CD4-positive, alpha-beta T cell treated with Interleukin-4 for 1 hour (primary cell): Measurements from ENCODE around the gene KLK10.
"Not testable (repeated sequence)": the region's sequence is repeated elsewhere in the genome, so short reads cannot be mapped to it uniquely, and the experiment has no call there.

Experiments used
- DNase-seq, 2 donors: peaks; one replicate each; pipeline ENCODE4 v3.0.0-alpha.2; 2020 to 2022

The KLK10 gene

GRCh38 chr19:51001515-51001914 is 18.0 kb downstream of the KLK10 start, which contains the start of gene KLK8:
Gene KLK8 (minus strand): TSS chr19:51001604. CDS start chr19:51001167, 437 bp downstream.
- no peak for DNase-seq

DNA sequence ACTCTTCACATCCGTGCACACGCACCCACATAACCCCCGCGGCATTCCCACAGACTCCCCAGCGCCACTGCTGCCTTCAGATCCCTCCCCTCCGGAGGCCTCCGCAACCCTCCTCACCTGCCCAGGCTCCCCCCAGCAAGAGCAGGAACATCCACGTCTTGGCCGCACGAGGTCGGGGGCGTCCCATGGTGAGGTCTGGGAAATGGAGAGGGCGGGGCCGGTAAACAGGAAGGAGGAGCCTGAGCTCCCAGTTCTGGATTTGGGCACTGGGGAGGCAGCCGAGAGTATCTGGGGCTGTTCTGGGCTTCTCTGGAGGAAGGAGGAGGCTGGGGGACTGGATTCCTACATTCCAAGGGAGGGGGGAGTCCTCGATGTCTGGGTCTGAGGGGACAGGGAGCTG is 18.5 kb downstream of the KLK10 start:
- no peak for DNase-seq

DNA sequence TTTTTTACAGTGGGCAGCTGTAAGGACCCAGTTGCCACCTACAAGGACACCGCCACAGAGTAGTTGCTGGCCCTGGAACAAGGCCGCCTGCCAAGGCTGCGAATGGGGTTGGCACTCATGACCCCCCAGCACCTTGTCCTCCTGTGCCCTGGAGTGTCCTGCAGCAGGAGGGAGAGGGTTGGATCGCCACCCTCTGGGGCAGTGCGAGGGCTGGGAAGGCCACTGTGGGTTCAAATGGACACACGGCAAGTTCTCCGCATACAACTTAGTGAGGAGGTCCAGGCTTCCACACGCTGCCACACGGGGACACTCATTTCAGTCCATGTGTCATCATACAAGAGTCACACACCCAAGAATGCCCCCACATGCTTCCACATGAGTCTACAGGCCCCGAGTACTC is 19.1 kb downstream of the KLK10 start:
- no peak for DNase-seq

DNA sequence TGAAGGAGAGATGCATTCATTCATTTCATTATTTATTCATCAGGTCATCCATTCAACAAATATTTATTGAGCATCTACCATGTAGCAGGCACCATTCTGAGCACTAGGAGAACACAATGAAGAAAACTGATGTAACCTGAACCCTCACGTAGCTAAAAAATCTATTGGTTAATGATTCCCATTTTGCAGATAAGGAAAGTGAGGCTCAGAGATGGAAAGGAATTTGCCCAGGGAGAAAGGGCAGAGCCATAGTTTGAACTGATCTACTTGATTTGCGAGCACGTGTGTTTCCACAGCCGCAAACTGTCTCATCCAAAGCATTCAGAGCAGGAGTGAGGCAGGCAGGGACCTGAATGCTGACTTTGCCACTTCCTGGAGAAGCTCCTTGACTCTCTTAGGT is 20.8 kb downstream of the KLK10 start:
- no peak for DNase-seq

DNA sequence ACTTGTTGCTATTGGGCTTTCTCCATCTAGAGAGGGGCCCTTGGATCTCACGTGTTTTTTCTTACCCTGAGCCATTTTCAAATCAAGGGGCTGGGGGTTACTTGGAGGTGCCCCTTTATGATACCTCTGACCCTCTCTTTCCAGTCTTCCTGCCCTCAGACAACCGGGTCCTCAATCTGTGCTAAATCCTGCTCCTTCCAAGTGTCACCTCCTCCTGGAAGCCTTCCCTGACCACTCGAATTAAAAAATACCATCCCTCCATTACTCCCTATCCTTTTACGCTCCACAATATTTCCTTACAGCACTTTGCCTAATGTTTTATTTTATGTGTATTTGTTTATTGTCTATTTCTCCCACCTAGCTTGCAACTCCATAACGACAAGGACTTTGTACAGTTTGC is 21.4 kb downstream of the KLK10 start:
- DNase-seq = no peak

DNA sequence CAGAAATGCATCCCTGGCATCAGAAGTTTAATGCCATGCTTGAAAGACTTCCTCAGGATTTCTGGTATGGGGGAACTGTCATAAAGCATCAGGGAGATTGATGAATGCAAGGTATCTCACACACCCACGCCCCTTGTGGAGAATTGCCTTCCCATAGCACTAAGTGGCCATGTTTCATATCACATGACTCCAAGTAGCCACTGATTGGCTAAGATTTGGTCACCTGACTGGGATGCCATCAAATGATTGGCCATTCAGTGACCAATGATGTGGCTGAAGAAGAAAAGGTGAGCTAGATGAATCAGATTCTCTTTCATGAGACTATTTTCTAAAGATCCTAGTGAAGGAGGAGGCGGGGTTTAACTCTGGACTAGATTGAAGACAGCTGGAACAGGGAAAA is 25.4 kb downstream of the KLK10 start:
- no peak for DNase-seq

GRCh38 chr19:50992666-50993035 is 26.9 kb downstream of the KLK10 start:
- DNase-seq = no peak

GRCh38 chr19:50984416-50984815 is 35.1 kb downstream of the KLK10 start:
- DNase-seq = not testable (repeated sequence)

DNA sequence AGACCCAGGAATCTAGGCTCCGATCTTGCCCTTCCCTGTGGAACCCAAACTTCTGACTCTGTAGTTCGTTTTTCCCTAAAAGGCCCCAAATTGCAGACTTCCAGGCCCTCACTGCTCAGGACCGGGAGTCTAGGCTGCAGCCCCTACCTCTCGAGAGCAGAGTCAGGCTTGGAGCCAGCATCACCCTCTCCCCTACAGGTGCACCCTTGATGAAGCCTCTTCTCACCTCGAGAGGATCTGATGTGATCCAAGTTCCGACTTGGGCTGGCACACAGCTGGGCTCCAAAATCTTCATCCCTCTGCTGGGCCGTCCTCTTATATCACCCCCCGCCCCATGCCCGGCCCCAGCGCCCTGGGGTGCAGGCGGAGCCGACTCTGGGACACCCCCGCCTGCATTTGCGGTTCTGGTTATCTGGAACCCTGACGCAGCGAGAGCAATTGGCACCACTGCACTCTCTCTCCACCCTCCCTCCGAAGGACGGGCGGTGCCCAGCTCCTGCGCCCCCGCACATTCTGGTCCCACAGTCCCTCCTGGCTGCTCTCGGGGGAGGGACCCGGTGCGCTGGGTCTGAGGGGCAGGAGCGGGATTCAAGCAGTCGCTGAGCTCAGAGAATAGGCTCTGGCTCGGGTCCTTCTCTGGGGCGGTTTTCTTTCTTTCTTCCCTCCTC is 35.8 kb downstream of the KLK10 start, which contains the start of gene KLK7:
Gene KLK7, minus strand, starts transcription at position 293 of the 668 bp plus-strand sequence. CDS start 1,518 bp downstream, outside the sequence.
- no peak for DNase-seq

DNA sequence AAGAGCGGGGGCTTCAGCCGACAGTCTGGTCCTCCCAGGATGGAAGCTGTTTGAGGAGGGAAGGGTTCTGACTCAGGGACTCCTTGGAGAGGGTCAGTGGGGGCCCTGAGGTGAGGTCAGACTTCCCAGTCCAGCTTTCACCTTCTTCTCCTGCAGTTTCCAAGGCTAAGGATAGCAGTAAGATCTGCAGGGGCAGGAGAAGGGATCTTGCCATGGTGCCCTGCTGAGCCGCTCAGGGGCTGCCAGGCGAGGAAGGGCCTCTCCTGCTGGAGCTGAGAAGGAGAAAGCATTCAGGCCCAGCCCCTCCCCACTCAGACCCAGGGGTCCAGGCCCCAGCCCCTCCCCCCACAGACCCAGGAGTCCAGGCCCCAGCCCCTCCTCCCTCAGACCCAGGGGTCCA is 37.3 kb downstream of the KLK10 start:
- no peak for DNase-seq

DNA sequence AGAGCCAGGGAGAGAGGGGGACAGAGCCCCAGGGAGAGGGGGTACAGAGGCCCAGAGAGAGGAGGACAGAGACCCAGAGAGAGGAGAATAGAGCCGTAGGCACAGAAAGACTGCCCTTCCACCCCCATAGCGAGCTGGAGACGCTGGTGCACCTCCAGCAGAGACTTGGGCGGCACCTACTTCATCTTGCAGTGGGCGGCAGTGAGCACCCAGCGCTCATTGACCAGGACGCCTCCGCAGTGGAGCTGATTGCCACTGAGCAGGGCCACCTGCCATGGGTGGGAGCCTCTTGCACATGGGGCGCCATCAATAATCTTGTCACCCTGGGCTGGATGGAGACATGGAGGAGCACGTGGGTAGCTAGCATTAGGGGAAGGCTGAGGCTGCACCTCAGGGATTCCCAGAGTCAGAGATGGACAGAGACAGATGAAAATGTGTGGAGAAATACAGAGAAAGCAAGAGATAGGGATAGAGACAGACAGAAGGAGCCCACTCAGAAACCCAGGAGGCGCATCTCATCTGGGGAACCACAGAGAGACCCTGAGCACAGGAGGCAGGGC is 37.8 kb downstream of the KLK10 start:
- no peak for DNase-seq

- DNase-seq = no peak
These were observed 39.3 kb downstream of the KLK10 start for GRCh38 chr19:50980208-50980607.

- no peak for DNase-seq
These were observed 39.8 kb downstream of the KLK10 start for GRCh38 chr19:50979758-50980157.

DNA sequence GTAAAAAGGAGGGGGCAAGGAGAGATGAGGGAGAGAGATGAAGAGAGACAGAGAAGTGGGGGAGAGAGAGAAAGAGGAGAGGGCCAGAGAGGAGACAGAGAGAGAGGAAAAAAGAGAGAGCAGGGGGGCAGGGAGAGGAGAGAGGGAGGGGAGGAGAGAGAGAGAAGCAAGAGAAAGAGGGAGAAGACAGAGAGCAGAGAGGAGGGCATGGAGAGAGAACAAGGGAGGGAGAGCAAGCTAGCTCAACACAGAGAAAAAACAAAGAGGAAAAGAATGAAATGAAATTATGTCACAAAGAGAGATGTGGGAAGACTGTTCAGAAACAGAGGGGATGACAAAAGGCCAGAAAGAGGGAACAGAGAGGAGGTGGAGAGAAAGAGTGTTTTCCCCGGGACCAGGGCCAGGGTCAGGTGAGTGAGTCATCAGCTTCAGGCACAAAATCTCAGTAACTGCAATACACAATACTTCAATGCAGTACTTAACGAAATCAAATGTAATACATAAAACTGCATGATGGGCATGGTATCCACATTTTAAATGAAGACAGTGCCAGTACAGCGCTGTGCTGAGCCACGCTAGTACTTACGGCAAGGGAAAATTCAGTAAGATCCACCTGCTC is 40.6 kb downstream of the KLK10 start:
- no peak for DNase-seq

- no peak for DNase-seq
These were observed 41.9 kb downstream of the KLK10 start for GRCh38 chr19:50977626-50978025.

DNA sequence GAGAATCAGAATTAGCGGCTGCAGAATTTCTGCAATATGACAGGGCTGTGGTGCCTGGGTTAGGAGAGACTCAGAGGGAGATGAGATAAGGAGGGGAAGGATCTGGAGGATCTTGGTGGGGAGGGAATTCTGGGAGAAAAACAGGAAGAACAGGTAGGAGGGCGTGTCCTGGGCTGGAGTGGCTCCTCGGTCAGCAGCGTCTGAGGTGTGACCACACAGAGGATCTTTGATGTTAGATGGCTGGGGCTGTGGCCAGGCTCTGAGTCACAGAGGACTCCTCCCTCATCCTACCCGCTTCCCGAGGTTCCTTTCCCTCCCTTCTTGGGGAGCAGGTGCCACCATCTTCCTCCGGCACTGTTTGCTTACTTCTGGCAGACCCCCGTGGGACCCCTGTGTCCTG is 43.7 kb downstream of the KLK10 start:
- DNase-seq = no peak

GRCh38 chr19:50974702-50975556 is 44.6 kb downstream of the KLK10 start:
- no peak for DNase-seq

DNA sequence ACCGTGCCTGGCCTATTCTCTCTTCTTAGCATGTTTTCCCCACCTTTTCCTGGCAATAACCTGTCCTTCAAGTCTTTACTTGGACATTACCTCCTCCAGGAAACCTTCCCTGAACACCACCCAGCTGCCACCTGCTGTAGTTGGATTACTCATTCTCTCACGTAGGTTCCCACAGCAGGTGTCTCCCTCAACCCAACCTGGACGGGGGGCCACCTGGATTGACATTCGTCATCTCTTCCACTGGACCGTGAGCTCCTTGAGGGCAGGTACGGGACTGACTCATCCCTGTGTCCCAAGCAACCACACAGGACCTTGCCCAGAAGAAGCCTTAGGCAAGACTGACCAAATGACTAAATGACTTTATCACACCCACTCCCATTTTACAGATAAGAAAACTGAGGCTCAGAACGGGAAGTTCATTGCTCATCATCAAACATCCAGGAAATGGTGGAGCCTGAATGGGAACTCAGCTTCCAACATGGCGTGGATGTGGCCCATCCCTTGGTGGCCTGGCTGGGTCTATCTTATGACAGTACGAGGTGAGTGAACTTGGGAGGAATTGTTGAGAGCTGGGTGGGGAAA is 46.6 kb downstream of the KLK10 start:
- DNase-seq = no peak

DNA sequence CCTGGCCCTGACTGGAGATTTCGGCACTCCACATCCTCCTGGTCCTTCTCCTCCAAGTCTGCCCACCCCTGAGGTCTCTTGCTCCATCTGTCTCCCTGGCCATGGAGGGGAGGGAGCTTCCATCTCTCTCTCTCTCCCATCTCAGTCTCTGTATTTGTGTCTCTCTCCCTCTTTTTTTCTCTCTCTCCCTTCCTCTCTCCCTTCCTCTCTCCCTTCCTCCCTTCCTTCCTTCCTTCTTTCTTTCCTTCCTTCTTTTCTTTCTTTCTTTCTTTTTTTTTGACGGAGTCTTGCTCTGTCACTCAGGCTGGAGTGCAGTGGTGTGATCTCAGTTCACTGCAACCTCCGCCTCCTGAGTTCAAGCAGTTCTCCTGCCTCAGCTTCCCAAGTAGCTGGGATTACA is 49.7 kb downstream of the KLK10 start:
- not testable (repeated sequence) for DNase-seq

GRCh38 chr19:50969413-50969760 is 50.1 kb downstream of the KLK10 start, which contains the start of gene KLK6:
Gene KLK6 (minus strand): TSS chr19:50969591. CDS start chr19:50968104, 1,487 bp downstream.
- no peak for DNase-seq

- DNase-seq = no peak
These were observed 50.6 kb downstream of the KLK10 start for GRCh38 chr19:50968716-50969412.
